ENCODE measurements around the gene GOLGA5.
"Not testable (repeated sequence)": the region's sequence is repeated elsewhere in the genome, so short reads cannot be mapped to it uniquely, and the experiment has no call there.

Gene GOLGA5

GRCh38 chr14:92778868-92779565 lies 15.1 kb upstream of the GOLGA5 start:
- not testable (repeated sequence) for DNase-seq (ENCODE audit: low read depth in 4 of 4, low spot score in 1 of 4)

GRCh38 chr14:92780444-92781232 lies 13.5 kb upstream of the GOLGA5 start:
- no peak for DNase-seq (ENCODE audit: low read depth in 4 of 4, low spot score in 1 of 4)

- DNase-seq (ENCODE audit: low read depth in 4 of 4, low spot score in 1 of 4) = no peak
Observed at GRCh38 chr14:92781350-92781749, 12.8 kb upstream of the GOLGA5 start.

- no peak for DNase-seq (ENCODE audit: low read depth in 4 of 4, low spot score in 1 of 4)
Observed at GRCh38 chr14:92783813-92784431, 10.2 kb upstream of the GOLGA5 start.

GRCh38 chr14:92785667-92786426 lies 8.3 kb upstream of the GOLGA5 start:
- DNase-seq (ENCODE audit: low read depth in 4 of 4, low spot score in 1 of 4) = no peak

- DNase-seq (ENCODE audit: low read depth in 4 of 4, low spot score in 1 of 4) = no peak
Observed at GRCh38 chr14:92786427-92786756, 7.7 kb upstream of the GOLGA5 start.

- no peak for DNase-seq (ENCODE audit: low read depth in 4 of 4, low spot score in 1 of 4)
Observed at GRCh38 chr14:92787554-92787953, 6.6 kb upstream of the GOLGA5 start.

GRCh38 chr14:92789457-92790089 lies 4.5 kb upstream of the GOLGA5 start:
- no peak for DNase-seq (ENCODE audit: low read depth in 4 of 4, low spot score in 1 of 4)

- DNase-seq (ENCODE audit: low read depth in 4 of 4, low spot score in 1 of 4) = no peak
Observed at GRCh38 chr14:92792885-92793284, 1.2 kb upstream of the GOLGA5 start.

- DNase-seq (ENCODE audit: low read depth in 4 of 4, low spot score in 1 of 4) = no peak
Observed at GRCh38 chr14:92794547-92794941, 439 bp downstream of the GOLGA5 start.

GRCh38 chr14:92794961-92795360 lies 856 bp downstream of the GOLGA5 start:
- DNase-seq (ENCODE audit: low read depth in 4 of 4, low spot score in 1 of 4) = no peak

GRCh38 chr14:92797935-92798653 lies 4.0 kb downstream of the GOLGA5 start:
- no peak for DNase-seq (ENCODE audit: low read depth in 4 of 4, low spot score in 1 of 4)

- DNase-seq (ENCODE audit: low read depth in 4 of 4, low spot score in 1 of 4) = no peak
Observed at GRCh38 chr14:92798811-92799210, 4.7 kb downstream of the GOLGA5 start.

GRCh38 chr14:92800012-92800411 lies 5.9 kb downstream of the GOLGA5 start:
- DNase-seq (ENCODE audit: low read depth in 4 of 4, low spot score in 1 of 4) = no peak

- no peak for DNase-seq (ENCODE audit: low read depth in 4 of 4, low spot score in 1 of 4)
Observed at GRCh38 chr14:92800525-92800924, 6.4 kb downstream of the GOLGA5 start.

GRCh38 chr14:92801917-92802316 lies 7.8 kb downstream of the GOLGA5 start:
- DNase-seq (ENCODE audit: low read depth in 4 of 4, low spot score in 1 of 4) = no peak

GRCh38 chr14:92802678-92803077 lies 8.6 kb downstream of the GOLGA5 start:
- no peak for DNase-seq (ENCODE audit: low read depth in 4 of 4, low spot score in 1 of 4)

- DNase-seq (ENCODE audit: low read depth in 4 of 4, low spot score in 1 of 4) = no peak
Observed at GRCh38 chr14:92813201-92813600, 19.1 kb downstream of the GOLGA5 start.

- DNase-seq (ENCODE audit: low read depth in 4 of 4, low spot score in 1 of 4) = no peak
Observed at GRCh38 chr14:92819011-92819597, 25.0 kb downstream of the GOLGA5 start.
